GM12892 (cell line): ENCODE measurements around the gene FAM90A1.
"Not testable (repeated sequence)": the region's sequence is repeated elsewhere in the genome, so short reads cannot be mapped to it uniquely, and the experiment has no call there.

ENCODE experiments used
- POLR2A ChIP-seq: IDR thresholded peaks from 2 replicates; pipeline ENCODE4 v1.6.1; 2011; ENCODE audit warnings: low read depth, low read length, control low read depth
- POLR2AphosphoS5 ChIP-seq: IDR thresholded peaks from 2 replicates; pipeline ENCODE4 v1.6.1; 2011; ENCODE audit warnings: low read depth, low read length, control low read depth

GRCh38 chr12:8228607-8229006, 1.2 kb upstream of the FAM90A1 start:
- TF ChIP-seq POLR2A, POLR2AphosphoS5: not testable (repeated sequence)
